ENCODE data around the gene CENPX.

CENPX gene

DNA sequence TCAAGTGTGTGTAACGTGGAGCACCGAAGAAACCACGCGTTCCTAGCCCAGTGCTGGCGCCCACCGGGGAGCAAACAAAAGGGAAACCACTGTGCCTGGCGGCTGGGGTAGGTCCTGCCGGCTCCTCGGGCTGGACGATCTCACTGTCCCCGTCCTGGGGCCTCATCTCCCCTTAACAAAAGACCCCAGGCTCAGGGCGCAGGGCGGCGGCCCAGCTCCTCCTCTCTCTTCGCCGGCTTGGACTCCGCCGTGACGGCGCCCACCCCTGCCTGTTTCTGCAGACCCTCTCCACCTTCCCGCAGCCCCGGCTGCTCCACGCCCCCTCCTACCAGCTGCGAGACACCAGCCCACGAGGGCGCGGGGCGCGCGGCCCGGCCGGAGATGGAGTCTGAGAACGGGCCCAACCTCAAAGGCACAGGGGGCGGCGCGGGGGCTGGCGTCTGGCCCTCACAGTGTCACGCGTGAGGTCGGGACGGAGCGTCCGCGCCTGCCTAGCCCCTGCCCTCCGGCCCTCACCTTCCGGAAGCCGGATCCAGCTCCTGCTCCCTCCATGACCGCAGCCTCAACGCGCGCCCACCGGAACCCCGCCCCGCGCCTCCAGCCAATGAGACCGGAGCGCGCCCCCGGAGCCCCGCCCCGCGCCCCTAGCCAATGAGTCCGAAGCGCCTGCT, at the start of gene CENPX:
TSS of gene CENPX (minus strand) at position 569 of the 671 bp plus-strand sequence. CDS start at position 552, 17 bp downstream.
- no peak for DNase-seq (ENCODE audit: low read depth in 1 of 2, low spot score in 1 of 2)

DNA sequence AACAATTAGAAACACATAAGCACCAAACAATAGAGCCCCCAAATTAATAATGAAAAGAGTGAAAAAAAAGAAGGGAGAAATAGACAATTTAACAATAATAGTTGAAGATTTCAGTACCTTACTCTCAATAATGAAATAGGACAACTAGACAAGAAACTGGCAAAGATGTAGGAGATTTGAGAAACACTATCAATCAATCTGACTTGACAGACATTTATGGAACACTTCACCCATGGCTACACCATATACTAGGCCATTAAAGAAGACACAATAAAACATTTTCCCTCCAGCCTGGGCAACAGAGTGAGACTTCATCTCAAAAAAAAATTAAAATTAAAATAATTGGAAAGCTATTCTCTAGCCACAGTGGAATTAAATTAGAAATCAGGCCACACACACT, 47.9 kb upstream of the CENPX start:
- DNase-seq (ENCODE audit: low read depth in 1 of 2, low spot score in 1 of 2), result no peak

DNA sequence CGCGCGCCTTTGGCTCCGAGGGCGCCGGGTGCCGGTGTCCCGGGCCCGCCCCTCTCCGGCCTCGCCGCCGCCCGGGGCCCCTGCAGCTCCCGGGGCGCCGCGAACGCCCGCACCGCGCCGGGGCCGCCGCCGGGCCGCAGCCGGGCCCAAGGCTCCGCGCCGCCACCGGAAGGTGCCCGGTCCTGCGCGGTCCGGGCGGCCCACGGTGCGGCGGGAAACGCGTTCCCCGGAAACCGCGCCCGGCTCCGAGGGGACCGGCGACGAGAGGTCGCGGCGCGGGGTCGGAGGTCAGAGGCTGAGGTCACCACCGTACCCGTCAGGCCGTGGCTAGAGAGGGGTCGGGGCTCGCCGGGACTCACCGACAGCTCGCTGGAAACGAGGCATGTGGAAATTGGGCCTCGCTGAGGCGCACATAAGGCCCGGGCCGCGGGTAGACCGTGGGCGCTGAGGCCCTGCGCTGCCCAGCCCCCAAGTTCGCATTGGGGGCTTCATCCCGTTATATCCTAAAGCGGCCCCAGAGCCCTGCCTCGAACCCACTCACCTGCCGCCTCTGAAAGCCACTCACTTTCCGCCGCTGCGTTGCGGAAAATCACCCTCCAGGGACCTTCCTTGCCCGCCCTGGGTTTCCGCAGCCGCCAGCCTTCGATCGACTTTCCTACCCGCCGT, 43.1 kb upstream of the CENPX start, which contains the start of gene DUS1L:
TSS of gene DUS1L (minus strand) at position 167 of the 666 bp plus-strand sequence. CDS start 745 bp downstream, outside the sequence.
- peak; percentile 51 to 63 for DNase-seq (ENCODE audit: low read depth in 1 of 2, low spot score in 1 of 2)

DNA sequence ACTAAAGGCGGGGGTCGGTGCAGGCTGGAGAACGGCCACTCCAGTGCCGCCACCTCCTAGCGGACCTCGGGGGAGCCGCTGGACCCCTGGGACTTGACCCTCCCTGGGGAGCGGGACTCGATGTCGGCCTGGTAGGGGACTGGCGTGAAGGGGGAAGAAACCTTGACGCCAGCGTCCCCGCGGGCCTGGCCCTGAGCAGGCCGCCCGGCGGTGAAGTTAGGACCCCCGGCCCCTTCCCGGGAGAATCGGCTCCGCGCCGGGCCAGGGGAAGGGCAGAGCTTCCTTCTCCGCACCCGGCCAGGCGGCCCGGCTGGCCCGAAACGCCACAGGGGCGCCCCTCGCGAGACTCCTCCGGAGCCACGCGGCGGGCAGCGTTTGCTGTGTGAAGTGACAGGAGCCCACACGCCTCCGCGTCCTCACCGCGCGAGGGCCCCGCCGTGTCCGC, 42.5 kb upstream of the CENPX start:
- no peak for DNase-seq (ENCODE audit: low read depth in 1 of 2, low spot score in 1 of 2)

DNA sequence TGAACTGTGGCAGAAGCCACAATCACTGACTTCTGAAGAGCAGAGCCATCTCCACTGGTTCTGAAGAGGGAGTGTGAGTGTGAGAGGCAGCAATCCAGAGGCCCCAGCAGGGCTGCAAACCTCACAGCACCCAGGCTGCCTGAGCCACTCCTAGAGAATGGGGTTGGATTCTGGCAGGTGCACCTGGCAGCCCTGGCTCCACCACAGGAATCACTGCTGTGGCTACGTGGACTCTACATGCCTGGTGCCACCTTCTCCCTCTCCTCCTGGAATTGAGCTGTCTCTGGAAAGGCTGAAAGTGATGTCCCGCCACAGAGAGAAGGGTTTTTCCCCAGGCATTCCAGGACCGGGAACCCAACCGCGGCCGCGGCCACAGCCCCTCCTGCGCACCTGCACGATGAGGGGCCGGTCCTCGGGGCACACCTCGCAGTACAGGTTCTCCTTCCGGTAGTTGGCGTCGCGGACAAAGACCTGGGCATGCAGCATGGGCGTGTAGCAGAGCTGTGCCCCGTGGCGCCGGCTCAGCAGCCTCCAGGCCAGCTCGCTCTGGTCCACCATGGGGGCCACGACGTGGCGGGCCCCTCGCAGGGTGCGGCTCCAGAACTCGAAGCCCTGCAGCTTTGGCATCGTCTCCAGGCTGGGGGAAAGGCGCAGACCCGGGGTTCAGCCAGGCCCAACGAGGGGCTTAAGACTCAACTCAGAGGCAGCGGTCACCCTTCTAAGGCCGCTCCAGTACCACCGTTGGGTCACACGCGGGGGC, 41.9 kb upstream of the CENPX start:
- DNase-seq (ENCODE audit: low read depth in 1 of 2, low spot score in 1 of 2), result no peak

DNA sequence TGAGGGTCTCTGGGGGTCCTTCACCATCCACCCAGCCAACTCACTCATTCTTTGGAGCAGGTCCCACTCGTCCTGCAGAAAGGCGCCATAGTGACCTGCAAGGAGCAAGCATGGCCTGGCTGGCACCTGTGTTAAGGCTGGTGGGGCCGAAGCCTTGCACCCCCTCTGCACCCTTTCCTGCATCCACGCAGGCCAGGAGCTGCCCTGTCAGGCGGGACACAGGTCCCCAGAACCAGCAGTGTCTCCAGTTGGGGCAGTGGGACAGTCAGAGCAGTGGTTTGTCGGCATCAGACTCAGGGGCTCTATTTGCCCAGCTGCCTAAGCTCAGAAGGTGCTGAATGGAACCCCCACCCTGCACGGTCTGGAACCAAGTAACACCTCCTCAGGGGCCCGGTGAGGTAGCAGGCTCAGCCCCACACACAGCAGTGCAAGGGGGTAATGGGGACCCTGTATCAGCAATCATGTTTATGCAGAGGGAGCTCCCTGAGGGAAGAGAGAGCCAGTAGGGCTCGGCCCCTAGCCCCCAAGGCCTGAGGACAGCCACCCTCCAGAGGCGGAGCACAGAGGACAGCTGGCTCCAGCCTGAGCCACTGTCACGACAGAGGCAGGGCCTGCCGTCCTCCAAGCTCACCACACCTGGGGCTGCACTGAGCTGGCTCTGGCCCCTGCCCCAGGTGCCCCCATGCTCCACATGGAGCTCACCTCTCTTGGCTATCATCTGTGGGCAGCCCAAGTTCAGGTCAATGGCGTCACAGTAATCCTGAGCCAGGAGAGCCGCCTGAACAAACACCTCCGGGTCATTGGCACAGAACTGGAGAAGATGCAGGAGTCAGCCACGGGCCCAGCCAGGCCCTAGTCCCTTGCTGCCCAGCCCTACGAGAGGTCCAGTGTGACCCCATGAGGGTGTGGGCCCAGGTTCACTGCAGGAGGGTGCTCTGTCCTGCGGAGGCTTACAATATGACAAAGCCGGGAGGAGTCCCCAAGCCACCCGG, 41.0 kb upstream of the CENPX start:
- no peak for DNase-seq (ENCODE audit: low read depth in 1 of 2, low spot score in 1 of 2)

DNA sequence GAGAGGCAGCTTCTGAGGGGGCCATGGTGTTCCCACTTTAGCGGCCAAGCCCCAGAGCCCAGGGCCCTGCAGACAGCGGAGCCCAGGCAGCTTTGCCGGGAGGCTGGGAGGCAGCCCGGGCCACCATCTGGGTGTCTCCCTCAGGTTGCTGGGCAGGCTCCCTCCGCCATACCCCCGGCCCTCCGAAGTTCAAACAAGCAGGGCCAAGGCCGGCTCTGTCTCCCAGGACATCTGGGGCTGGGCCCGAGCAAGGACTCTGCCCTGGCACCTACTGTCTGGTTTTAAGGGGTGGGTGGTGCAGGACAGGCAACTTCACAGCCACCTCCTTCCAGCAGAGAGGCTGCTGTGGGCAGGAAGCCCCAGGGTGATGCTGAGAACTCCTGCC, 40.3 kb upstream of the CENPX start:
- no peak for DNase-seq (ENCODE audit: low read depth in 1 of 2, low spot score in 1 of 2)

DNA sequence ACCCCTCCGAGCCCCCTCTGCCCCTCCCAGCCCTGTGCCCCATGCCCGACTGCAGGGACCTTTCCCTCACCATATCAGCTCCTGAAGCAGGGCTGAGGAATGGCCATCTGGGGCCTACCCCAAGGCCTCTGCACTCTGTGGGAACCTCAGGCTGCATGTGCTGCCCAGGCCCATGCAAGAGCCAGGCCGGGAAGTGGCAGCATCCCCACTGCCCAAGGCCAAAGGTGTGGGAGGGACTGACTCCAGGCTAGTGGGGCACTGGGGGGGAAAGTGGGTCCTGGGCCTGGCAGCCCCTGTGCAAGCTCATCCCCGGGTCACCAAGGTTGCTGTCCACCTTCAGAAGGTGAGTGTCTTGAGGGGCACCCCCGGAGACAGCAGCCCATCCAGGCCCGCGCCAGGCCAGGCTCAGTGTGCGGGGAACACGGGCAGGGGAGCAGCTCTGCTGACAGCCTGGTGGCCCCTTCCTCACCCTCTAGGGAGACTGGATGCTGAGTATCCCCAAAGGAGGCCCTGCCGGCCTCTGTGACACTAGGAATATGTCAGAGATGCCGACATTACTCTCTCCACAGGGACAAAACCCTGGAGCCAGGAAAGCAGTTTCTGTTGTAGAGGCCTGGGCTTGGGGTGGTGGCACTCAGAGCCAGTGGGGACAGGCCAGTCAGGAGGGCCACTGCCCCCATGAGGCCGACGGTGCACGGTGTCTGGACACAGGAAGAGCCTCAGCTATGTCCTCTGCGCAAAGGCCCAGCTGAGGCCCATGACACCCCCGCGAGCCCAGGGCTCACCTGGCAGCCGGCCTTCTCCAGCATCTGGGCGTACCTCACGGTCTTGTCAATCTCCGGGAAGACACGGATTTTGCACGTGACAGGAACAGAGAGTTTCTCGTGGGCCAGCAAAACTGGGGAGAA, 39.7 kb upstream of the CENPX start:
- no peak for DNase-seq (ENCODE audit: low read depth in 1 of 2, low spot score in 1 of 2)

DNA sequence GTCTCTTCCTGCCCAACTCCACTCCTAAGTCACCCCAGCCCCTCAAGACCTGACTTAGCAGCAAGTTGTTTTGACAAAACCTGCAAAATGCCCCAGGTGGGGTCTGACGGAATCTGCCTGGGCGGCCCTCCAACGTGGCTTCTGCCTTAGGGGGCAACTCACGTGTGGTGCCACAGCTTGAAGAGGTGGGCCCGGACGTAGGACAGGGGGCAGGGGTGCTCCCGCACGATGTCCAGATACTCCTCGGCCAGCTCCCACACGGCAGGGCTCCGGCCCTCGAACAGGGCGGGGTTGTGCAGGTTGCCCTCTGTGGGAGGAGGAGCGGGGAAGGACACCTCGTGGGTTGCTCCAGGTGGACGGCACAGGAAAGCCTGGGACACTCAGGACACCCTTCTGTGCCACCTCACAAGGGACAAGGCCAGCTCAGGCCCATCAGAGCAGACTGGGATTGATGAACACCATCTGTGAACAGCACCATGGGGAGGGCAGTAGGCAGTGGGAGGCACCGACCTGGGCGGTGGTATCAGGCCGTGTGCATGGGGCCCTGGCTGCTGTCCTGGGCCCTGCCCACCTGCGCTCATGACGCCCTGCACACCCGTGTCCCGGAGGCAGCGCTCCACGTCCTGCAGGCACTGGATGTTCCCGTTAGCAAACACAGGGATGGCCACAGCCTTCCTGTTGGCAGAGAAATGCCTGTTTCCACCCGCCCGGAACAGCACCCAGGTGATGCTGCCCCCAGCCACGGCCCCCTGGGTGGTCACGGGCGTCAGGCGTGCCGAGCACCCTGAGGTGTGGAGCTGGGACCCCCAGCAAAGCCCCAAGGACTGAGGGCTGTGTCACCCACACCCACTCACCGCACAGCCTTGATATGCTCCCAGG, 38.6 kb upstream of the CENPX start:
- DNase-seq (ENCODE audit: low read depth in 1 of 2, low spot score in 1 of 2), result no peak

DNA sequence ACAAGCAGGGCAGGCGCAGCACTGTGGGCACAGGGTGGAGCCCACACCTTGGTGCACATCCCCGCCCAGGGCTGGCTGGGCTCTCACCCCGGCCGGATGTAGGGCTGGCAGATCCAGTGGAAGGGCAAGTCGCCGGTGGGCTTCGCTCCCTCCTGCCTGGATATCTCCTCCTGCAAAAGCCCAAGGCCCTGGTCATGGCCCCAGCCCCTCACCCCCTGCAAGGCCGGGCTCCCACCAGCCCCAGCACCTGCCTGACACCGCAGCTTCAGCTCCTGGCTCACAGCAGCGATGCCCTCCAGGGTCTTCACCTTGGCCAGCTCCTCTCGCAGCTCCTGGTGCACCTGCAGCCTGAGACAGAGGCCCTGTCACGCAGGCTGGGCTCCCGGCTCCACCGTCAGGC, 37.9 kb upstream of the CENPX start:
- DNase-seq (ENCODE audit: low read depth in 1 of 2, low spot score in 1 of 2), result no peak

DNA sequence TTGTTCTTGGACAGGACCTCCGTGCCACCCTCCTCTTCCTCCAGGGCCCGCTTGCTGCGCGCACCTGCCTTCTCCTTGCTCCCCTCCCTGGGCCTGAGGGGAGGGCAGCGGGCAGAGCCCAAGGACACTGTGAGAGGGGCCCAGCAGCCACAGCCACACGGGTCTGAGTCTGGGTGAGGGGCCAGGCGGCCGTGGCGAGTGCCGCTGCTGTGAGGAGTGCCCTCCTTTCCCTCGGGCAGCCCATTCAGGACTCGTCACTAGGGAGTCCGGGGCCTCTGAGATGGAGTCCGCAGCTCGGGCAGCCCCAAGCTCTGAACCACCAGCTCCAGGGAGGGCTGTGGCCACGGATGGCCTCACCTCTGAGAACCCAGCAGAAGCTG, 37.3 kb upstream of the CENPX start:
- no peak for DNase-seq (ENCODE audit: low read depth in 1 of 2, low spot score in 1 of 2)

DNA sequence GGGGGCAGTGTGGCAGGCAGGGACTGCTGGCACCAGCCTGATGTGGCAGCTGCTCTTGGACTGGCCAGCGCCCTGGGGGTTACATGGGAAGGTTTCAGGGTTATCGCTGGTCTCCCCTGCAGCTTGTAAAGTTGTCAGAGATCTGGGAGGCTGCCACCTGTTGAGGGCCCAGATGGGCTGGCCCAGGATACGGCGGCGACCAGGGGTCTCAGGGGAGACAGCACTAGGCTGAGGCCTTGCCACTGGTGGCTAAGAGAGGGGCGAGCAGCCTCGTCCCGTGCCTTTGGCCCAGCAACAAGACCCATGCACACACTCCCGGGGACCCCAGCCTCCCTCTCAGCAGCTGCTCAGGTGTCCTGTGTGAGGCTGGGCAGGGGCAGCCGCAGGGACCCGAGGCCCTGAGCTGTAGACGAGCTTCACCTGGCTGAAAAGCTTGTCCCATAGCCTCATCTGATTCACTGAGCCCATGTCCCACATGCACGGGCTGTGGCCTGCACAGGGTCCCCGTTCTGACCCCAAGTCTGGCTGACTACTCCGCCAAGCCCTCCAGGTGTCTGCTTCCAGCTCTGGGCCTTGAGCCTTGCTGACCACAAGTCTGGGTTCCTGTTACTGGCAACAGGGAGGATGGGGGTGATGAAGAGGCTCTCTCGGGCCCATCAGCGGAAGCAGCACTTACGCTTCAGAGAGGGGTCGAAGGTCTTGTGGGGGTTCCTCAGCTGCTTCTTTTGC, 36.8 kb upstream of the CENPX start:
- no peak for DNase-seq (ENCODE audit: low read depth in 1 of 2, low spot score in 1 of 2)

DNA sequence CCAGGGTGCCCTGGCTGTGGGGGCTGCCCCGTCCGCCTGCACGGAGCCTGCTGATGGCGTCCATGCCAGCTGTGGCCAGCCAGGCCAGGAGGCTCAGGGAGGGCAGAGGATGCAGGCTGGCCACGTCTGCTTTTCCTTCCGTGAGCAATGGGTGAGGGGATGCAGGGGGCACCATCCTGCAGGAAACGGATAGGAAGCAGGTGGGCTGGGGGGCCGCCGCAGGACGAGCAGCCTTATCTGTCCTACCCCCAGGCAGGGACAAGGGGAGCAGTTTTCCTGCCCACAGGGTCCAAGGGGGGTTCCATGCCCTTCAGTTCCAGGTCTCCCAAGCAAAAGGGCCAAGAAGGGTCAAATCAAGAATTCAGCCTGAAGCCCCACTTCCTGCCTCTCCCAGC, 36.2 kb upstream of the CENPX start:
- DNase-seq (ENCODE audit: low read depth in 1 of 2, low spot score in 1 of 2), result no peak

DNA sequence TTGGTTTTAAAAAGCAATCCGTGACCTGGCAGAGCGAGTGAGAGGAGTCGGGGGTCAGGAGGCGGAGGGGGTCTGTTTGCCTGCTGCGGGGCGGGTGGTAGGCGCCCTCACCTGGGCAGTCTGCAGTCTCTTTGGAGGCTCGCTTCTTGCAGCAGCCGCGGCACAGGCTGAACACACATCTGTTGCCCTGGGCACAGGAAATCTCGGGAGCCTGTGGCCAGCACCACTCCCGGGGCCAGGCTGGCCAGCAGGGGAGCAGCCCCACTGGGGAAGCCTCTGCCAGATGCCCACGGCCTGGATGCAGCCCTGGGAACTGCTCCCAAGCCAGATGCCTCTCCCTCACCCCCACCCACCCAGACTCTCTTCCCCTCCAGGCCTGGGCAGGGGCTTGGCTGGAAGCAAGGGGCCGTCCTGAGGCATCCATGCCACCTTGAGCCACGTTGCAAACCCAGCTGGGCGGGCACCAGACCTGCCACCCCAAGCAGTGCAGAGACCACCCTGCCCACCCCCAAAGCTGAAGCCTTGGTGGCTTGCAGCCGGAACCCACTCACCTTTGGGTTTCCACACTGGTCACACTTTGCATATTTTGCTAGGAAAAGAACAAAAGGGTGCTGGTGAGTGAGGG, 35.7 kb upstream of the CENPX start:
- no peak for DNase-seq (ENCODE audit: low read depth in 1 of 2, low spot score in 1 of 2)

DNA sequence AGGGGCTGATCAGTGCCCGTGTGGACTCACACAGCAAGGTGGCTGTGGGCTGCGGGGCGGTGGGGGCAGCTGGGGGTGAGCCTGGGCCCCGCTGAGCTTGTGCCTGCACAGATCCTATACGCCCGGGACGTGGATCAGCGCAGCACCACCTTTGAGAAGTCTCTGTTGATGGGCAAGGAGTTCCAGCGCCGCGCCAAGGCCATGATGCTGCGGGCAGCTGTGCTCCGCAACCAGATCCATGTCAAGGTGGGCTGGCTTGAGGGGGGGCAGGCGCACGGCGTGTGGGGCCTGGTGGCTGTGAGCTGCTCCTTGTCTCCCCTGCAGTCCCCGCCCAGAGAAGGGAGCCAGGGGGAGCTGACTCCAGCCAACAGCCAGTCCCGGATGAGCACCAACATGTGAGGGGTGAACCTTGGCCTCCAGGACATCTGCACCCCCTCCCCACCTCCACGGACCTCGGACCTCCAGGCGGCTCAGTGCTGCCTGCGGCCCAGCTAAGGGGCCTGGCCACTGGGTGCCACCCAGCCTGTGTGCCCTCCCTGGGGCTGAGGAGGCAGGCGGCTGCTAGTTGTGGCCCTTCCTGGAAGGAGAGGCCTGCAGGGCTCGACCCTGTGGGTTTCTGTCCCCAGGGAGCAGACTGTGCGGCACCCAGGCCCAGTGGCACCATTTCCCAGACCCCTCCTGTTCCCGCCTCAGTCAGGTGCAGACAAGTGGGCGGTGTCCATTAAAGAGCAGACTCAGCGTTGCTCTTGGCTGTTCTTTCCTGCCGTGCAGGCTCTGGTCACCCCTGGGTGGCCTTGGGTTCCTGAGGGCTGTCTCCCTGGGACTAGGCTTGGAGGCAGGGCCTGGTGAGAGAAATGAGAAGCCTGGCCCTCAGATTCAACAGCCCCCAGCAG, 34.3 kb upstream of the CENPX start:
- DNase-seq (ENCODE audit: low read depth in 1 of 2, low spot score in 1 of 2), result no peak

DNA sequence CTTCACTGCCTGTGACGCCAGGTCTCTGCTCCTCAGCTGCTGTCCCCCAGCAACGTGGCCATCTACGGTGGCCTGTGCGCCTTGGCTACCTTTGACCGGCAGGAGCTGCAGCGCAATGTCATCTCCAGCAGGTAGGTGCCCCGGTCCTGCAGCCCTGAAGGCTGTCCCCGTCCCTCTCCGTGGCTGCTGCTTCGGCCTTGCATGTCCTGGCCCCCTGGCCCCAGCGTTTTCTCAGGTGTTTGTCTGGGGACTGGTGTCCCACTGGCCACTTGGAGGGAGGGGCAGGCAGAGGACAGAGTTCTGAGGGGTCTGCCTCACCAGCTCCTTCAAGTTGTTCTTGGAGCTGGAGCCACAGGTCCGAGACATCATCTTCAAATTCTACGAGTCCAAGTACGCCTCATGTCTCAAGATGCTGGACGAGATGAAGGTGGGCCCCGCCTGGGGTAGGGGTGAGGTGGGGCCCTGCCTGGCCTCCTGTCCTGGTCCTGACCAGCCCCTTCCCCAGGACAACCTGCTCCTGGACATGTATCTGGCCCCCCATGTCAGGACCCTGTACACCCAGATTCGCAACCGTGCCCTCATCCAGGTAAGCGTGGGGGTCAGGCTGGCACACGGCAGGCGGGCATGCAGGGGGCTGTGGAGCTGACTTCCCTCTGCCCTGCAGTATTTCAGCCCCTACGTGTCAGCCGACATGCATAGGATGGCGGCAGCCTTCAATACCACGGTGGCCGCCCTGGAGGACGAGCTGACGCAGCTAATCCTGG, 33.5 kb upstream of the CENPX start:
- no peak for DNase-seq (ENCODE audit: low read depth in 1 of 2, low spot score in 1 of 2)
